IPS-11a (cell line): Measurements from ENCODE around the gene CREB3L2.
"Not testable (repeated sequence)": the region's sequence is repeated elsewhere in the genome, so short reads cannot be mapped to it uniquely, and the experiment has no call there.

Experiments
- H3K4me3 ChIP-seq: one replicate; pipeline ENCODE4 v1.5.1; 2013; ENCODE audit warnings: low read depth, low read length, control low read depth

CREB3L2 gene

DNA sequence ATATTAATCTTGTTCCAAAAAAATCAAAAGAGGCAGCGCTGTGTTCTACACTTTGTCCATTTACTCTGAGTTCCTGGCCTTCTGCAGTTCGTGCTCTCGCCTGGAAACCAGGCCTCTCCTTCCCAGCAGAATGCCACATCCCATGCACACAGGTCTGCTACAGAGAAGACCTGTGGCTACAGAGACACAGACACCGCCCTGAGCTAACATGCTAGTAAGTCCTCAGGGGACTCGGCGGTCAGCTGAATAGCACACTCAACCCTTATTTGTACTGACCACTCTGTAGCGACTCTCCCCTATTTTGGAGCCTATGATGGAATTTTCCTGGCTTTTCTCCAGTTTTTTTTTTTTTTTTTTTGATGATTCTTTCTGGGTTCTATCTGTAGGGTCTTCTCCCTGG, 12.8 kb downstream of the CREB3L2 start:
- no peak overlapping the region for H3K4me3 ChIP-seq

DNA sequence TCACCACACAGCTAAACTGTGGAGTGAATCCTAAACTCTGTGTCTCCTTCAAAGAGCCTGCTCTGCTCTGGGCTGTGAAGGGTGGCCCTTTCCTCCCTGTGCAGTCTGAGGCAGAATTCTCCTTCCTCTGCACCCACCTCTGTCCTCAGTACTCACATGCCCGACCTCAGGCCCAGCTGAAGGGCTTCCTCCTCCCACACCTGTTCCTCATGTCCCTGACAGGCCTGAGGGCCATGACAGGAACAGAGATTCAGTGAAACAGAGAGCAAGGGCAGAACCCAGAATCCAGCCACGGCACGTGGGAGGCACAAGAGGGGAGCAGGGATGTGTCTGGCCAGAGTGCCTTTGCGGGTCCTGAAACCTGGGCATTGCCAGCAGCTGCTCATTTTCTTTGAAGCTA, 13.9 kb downstream of the CREB3L2 start:
- H3K4me3 ChIP-seq, result no peak overlapping the region

DNA sequence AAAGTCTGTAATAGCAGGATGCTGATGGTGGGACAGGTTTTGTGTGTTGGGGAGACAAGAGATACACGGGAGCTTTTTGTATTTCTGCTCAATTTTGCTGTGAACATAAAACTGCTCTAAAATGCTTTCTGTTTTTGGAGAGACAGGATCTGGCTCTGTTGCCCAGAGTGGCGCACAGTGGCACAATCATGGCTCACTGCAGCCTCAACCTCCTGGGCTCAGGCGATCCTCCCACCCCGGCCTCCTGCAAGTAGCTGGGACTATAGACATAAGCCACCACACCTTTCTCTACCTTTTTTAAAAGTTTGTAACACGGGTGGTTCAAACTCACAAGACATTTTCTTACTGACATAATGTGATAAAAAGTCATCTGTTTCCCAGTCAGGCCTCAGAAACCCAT, 14.3 kb downstream of the CREB3L2 start:
- H3K4me3 ChIP-seq, result no peak overlapping the region

DNA sequence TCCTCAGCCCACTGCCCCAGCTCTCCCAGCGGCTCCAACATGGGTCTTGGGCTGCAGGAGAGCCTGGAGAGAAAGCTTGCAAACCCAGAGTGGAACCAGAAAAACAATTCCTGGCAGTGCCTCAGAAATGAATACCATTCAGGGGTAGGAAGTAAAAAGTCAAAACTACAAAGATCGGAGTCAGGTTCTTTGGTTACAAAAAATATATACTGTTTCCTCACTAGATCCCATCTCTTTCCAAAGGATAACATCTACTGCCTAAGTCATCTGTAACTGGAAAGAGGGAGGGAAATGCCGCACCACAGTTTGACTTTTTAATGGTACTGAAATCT, 14.9 kb downstream of the CREB3L2 start:
- H3K4me3 ChIP-seq, result no peak overlapping the region

DNA sequence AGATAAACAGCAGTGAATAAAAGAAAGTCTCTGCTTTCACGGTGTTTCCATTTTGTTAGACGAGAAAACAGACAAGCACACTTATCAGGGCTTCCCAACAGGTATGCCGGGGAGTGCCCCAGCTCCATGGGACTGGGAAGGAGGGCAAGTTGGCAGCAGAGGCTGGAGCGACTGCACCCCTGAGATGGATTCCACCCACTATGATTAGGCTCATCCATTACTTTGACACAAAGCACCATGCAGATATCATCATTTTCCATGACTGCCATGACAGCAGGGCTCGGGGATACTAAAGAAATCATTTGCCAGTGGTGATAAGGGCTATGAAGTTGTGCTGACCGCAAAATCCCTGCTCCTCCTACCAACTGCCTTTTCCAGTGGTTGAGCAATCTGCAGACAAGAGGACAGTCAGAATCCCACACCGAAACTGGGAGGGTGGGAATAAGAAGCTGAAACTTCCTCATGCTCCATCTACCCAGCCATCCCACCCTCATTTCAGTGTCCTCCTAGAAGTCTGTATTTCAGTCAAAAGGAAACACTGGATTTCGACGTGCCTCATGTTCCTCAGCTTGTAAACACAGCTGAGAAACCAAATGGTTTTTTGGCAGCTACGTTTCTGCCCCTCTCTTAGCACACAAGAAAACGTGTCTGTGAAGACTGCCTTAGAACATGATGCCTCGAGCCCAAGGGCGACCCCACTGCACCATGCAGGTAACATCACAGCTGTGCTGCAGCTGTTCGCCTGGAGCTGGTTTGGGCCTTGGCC, 15.5 kb downstream of the CREB3L2 start:
- no peak overlapping the region for H3K4me3 ChIP-seq

DNA sequence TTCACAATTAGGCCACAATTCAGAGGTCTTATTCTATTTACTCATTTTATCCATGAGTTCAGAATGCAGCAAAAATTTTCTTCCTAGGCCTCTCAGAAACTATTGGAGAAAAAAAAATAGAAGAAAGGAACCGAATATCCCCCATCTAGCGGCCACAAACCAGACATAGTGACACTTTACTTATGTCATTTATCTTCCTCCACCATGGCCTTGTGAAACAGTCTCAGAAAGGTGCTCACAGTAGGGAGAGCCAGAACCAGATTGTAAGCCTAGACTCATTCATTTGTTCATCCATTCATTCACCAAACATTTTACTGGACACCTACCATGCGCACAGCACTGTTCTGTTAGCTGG, 16.0 kb downstream of the CREB3L2 start:
- H3K4me3 ChIP-seq, result no peak overlapping the region

DNA sequence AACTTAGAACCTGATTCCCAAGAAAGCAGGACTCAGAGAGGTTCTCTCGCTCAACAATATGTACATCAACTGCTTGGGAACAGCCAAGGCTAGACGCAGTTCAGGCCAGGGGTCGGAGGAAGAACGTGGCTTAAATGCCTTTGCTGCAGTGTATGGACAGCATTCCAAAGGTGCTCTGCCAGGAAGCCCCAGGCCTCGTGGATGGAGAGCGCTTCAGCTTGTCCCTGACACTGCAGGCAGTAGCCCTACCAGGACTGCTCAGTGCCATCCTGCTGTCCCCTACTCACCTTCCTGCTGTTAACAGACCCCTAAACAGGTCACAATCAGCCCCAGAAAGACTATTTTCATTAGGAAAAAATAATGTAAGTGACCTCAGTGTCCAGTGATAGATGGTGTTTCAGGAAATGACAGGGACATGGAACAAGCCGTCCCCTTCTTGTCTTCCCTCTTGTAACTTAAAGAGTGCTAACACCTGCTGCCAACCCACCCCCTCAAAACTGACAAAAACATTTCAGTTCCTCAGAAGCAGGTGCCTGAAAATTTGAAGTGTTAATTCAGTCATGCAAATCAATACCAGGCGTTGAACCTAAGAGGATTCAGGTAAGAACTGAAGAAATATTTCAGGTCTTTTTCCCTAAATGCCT, 16.5 kb downstream of the CREB3L2 start:
- H3K4me3 ChIP-seq, result no peak overlapping the region

DNA sequence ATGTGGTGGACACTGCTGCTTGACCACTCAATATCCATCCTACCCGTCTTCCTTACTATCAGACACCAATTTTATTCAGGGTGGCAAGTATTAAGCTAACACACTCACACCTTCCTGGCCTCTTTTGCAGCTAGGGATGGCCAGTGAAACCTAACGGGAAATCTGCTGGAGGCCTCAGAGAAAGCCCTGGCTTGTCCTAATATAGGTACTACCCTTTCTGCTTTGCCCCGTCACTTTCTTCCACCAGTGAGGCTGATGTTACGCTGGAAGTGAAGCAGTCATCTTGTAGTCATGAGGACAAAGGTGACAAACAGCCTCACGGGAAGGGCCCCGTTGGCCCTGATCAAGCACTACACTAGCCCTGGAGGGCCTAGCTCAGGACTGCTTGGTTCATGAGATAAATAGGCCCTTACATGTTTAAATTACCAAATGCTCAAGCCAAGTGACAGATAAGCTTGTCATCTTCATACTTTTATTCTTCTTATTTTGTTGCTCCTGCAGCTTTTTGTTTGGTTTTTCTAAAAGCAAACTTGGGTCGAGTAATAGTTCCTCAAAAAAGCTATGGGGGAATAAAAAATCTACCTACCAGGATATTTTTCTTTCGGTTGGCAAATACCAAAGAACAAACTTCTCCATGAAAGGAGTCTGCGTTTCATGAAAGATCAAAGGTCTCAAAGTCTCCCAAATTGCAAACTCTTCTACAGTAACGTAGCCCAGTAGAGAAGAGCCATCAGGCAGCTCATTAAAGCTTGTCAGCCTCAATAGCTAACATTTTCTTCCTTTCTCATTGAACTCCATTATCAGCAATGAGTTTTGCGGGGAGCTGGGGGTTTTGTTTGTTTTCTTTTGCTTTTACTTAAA, 17.5 kb downstream of the CREB3L2 start:
- H3K4me3 ChIP-seq, result no peak overlapping the region

DNA sequence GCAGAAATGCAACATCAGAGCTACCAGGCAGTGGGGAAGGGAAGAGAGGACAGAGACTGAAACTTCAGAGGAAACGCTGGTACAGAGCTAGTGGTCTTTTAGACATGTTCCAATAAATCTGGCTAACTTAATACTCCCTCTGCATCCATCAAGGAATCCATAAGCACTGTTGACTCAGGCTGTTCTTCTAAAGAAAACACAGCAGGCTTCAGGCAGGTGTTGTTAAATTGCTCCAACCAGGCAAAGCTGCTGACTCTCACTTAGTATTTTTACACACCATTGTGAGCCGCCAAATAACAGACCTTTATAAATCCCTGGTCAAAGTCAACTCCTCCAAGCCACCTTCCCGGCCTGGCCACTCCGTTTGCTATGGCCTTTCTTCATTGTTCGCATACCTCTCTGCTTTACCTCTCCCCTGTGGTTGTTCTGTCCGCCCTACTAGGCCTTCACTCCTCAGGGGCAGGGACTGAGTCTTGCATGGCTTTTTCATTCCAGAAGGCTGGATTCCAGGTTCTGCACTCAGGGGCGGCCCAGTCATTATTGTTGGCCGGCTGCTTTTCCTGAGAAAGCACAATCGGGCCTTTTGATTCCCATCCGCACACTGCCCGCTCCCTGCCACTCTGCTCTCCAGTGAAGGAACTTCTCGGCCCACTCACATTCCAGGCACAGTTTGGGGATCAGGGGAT, 18.4 kb downstream of the CREB3L2 start:
- H3K4me3 ChIP-seq, result no peak overlapping the region

DNA sequence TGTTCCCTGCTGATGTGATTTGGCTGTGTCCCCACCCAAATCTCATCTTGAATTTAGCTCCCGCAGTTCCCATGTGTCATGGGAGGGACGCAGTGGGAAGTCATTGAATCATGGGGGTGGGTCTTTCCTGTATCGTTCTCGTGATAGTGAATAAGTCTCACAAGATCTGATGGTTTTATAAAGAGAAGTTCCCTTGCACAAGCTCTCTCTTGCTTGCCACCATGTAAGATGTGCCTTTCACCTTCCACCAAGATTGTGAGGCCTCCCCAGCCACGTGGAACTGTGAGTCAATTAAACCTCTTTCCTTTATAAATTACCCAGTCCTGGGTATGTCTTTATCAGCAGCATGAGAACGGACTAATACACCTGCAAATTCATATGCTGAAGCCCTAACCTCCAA, 19.5 kb downstream of the CREB3L2 start:
- H3K4me3 ChIP-seq, result not testable (repeated sequence)

DNA sequence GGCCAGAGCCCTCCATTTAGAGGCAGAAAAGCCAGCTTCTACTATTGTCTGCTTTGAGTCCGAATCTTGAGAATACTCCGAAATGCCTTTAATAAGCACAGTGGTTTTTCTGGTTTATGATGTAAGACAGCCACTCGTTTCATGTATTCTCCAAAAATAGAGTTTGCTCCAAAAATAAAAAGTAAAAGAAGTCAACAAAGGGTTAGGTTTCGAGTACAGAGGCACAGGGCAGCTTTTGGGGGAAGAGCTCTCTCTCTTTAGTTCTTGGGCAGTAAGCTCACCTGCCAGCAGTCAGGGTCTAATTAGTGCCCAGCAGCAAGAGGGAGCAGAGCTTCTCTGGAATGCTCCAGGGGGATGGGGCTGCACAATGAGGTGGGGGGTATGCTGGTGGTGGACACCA, 20.2 kb downstream of the CREB3L2 start:
- H3K4me3 ChIP-seq, result no peak overlapping the region

DNA sequence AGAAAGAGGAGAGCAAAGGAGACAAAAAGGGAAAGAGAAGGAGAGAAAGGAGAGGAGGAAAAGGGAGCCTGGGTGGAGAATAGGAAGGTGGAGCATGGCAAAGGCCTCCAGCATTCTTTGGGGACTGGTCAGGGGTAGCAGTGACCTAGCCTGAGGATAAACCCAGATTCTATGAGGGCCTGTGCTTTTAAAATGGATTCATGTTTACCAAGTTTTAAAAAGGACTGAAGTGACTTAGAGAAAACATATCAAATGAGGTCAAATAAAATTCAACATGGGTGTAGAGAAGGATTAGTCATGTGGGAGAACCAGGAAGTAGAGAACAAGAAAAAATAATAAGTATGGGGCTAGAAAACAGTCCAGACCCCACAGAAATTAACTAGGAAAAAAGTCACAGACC, 20.7 kb downstream of the CREB3L2 start:
- no peak overlapping the region for H3K4me3 ChIP-seq

DNA sequence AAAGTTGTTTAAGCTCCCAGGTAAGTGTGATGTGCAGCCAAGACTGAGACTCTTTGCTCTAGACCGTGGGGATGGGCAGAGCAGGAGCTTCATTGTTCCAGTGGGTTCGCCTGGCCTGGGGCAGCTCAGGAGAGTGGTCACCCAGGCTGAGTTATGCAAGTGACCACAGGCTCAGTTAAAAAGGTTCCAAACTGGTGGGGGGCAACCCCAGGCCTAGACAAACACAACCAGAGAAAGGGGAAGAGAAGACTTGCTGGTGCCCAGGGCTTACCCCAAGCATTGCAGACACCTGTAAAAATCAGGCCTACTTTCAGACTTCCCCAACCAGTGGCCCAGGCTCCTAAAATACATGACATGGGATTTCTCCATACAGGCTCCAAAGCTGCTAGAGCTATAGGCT, 21.6 kb downstream of the CREB3L2 start:
- no peak overlapping the region for H3K4me3 ChIP-seq

DNA sequence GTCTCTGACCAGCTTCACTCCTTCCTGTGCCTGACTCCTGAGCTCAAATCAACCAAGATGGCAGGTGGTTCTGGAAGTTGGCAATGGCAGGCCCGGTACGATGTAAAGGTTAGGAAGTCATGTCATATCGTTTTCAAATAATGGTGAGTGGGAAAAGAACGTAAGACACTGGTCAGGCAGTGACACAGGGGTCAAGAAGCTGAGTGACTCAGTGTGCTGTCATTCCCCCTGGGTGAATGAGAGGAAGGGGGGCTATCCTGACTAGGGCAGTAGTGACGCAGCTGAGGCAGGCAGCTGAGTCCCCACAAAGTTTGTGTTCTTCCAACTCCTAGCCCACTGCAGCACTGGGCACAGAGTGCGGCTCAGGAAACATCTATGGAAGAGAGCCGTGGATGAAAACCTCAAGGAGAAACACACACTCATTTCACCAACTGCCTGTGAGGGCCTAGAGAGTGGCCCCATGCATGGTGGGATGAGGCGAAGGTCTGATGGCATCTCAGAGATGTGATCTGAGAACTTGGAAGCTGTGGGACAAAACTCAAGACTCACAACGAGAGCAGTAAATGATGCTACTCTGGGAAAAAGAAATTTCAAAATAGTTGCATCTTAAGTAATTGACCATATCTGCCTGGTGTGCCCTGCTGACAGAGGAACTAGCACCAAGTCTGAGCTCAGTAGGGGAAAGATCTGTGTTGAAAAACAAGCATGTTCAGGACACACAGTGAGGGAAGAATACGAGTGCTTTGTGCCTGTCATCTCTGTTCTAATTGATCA, 23.2 kb downstream of the CREB3L2 start:
- H3K4me3 ChIP-seq, result no peak overlapping the region

DNA sequence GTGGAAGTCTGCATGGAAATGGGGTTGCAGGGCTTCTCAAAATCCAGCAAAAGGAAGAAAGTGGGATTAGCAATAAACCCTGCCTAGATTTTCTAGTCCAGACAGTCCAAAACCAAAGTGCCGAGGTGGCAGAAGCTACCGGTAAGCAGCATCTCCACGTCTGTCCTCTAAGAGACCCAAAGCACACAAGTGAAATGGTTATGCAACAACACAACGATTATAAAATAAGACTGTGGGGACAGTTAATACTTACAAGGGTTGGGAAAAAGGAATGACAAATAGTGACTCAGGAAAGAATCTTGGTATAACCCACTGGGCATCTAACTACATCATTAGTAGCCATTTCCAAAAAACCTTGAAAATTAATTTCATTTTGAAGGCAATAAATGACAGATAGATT, 24.7 kb downstream of the CREB3L2 start:
- no peak overlapping the region for H3K4me3 ChIP-seq

DNA sequence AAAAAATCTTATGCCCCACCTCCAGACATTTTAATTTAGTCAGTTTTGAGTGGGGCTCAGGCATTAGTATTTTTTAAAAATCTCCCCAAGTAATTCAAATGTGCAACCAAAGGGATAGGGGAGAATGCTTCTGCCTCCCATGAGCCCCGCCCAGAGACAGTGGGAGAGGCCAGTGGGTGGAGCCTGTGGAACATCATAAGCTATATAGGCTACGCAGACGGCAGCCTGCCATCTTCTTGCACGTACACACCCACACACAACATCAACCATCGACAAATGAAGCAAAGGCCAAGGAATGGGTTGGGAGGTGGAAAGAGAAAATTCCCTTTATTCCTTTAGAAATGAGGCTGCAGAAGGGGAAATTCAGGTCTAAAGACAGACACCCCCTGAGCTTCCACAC, 25.2 kb downstream of the CREB3L2 start:
- H3K4me3 ChIP-seq, result no peak overlapping the region

DNA sequence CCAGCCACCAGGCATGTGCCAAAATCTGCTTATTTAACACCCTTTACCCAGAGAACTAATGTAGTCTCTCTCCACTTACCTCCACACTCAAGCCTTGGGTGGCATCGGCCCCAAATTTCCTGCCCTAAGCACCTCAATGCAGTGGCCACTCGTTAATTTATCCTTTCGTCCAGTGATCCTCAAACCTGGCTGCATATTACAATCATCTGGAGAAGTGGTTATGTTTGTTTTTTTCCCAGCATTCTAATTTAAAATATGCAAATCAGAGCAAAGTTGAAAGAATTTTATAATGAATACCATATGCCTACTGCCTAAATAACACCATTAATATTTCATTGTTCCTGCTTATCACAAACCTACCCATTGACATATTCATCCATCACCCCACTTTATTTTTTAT, 25.7 kb downstream of the CREB3L2 start:
- no peak overlapping the region for H3K4me3 ChIP-seq

DNA sequence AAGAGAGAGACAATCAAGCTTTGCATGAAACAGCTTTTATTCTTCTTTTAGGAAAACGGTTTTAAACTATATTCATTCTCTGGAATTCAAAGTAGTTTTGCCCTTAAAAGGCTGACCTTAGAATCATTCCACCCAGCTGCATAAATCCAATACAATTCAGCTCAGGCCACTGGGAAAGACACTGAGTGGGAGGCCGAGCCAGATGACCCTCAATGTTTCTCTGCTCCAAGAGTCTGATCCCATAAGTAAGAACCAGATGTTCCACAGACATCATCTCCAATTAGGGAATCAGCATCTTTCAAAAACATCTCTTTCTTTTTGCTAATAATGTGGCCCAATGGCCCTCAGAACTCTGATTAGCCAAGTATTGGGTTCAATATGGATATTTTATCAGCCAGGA, 26.1 kb downstream of the CREB3L2 start:
- H3K4me3 ChIP-seq, result no peak overlapping the region

DNA sequence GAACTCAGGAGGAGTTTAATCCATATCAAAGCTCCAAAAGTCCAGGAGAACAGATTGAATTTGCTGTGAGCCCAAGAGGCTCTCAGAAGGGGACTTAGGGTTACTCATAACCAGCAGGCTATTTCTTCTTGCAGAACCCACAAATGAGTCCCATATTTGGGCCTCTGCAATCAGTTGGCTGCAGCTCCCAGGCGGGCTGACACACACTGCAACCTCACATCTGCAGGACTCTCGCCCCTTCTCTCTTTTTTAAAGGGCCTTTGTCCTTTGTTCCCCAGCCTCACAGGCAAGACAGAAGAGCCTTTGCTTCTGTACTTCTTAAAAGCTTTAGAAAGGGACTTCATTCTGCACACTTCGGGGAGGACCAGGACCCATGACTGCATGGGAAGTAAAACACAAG, 26.7 kb downstream of the CREB3L2 start:
- no peak overlapping the region for H3K4me3 ChIP-seq

DNA sequence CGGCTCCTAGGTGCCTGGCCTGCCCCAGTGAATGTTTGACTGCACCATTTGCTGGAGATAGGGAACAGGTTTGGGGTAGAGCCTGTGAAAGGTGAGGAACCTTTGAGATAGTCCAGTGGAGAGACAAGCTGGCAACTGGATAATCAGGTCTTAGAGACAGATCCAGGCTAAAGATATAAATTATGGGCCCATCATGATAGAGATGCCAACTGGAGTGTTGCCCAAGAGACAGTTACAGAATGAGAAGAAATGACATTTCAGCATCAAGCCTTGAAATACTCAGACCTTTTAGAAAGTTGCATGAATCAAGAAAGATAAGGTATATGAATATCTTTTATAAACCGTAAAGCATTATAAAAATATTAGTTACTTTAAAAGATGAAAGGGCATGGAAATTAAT, 27.1 kb downstream of the CREB3L2 start:
- no peak overlapping the region for H3K4me3 ChIP-seq
